Breast epithelium (tissue), 4 donors: ENCODE results near the gene CSK. TPM values are rescaled to one million over a fixed set of nuclear protein-coding genes. Genes with fewer than 3 reads are reported as not detected.

Experiments used
- DNase-seq, 2 donors: peaks; one replicate each; pipeline ENCODE4 v3.0.0-alpha.2; 2019; ENCODE audit warnings: low spot score in 2 of 2
- H3K27ac ChIP-seq, 2 donors: fragments of 200-600 bp; sonication (generic) in 1 of 2; one replicate each; pipeline ENCODE4 v1.5.1; 2016 to 2019; ENCODE audit warnings: mild to moderate bottlenecking in 1 of 2
- H3K27me3 ChIP-seq, 2 donors: fragments of 200-600 bp; sonication (generic) in 1 of 2; one replicate each; pipeline versions ENCODE4 v1.5.1 to v1.6.0; 2017 to 2019; ENCODE audit warnings: control low read depth in 1 of 2, mild to moderate bottlenecking in 1 of 2
- H3K36me3 ChIP-seq: fragments of 200-600 bp; one replicate; pipeline ENCODE4 v1.5.1; 2019
- H3K4me1 ChIP-seq, 2 donors: fragments of 200-600 bp; sonication (generic); one replicate each; pipeline ENCODE4 v1.5.1; 2016 to 2019; ENCODE audit warnings: control low read depth in 1 of 2
- H3K4me3 ChIP-seq, 3 donors: fragments of 200-600 bp; sonication (generic); 1 replicate in 2 of 3; 2 replicates in 1 of 3; pipeline ENCODE4 v1.5.1; 2016 to 2019; ENCODE audit warnings: mild to moderate bottlenecking in 3 of 3, moderate library complexity in 2 of 3
- H3K9me3 ChIP-seq, 2 donors: fragments of 200-600 bp; sonication (generic) in 1 of 2; one replicate each; pipeline ENCODE4 v1.5.1; 2016 to 2019; ENCODE audit warnings: control low read depth in 1 of 2
- CTCF ChIP-seq, 3 donors: fragments of 450-650 bp; IDR thresholded peaks; one replicate each; pipeline ENCODE4 v1.5.1; 2016 to 2017; ENCODE audit warnings: antibody characterized with exemption in 3 of 3, mild to moderate bottlenecking in 3 of 3, moderate library complexity in 3 of 3
- POLR2A ChIP-seq: fragments of 450-650 bp; IDR thresholded peaks from one replicate; pipeline ENCODE4 v1.6.1; 2016; ENCODE audit warnings: antibody characterized with exemption, mild to moderate bottlenecking, moderate library complexity
- POLR2AphosphoS5 ChIP-seq, 3 donors: sonication (generic); formaldehyde crosslinking; IDR thresholded peaks; one replicate each; pipeline ENCODE4 v1.6.1; 2017; ENCODE audit warnings: antibody characterized with exemption in 3 of 3
- intact Hi-C: fragments of 100-400 bp; cut with DNase I; formaldehyde crosslinking; loops from one replicate; pipeline ENCODE4 v1.15.1; 2023; ENCODE audit warnings: low total_unique reads
- total RNA-seq, 3 donors: library from RNA; depleted of rRNA; stranded (reverse); fragments of >200 nt; gene quantifications; one replicate each; pipeline ENCODE4 v1.1.0, GENCODE V29; 2016

The CSK gene
- total RNA-seq, 3 donors from 2014 or later: 18.7 to 26.2 (median 18.7) TPM

- Histone ChIP-seq H3K36me3 (peaks cover 13% of the 10 kb centered on the region), H3K9me3 (no peaks in the 10 kb centered on the region), H3K27ac (no peak overlapping the region), H3K4me1 (peaks cover 0 to 2% of the 10 kb centered on the region in 2 donors), H3K4me3 (no peak overlapping the region), H3K27me3 (no peaks in the 10 kb centered on the region)
- TF ChIP-seq CTCF (IDR thresholded peaks at IDR 0.05): no peak
- TF ChIP-seq POLR2A: no peak
- TF ChIP-seq POLR2AphosphoS5 (IDR thresholded peaks at IDR 0.05): no peak
- intact Hi-C loops: no loop called here
- DNase-seq: no peak
Measured at GRCh38 chr15:74847432-74847831, 65.6 kb downstream of the CSK start.

- TF ChIP-seq CTCF (IDR thresholded peaks at IDR 0.05) (no peak), POLR2AphosphoS5 (IDR thresholded peaks at IDR 0.05) (no peak), POLR2A (no peak)
- Histone ChIP-seq H3K36me3 (peaks cover 18% of the 10 kb centered on the region), H3K9me3 (no peaks in the 10 kb centered on the region), H3K27ac (no peak overlapping the region), H3K27me3 (no peaks in the 10 kb centered on the region), H3K4me1 (no peaks in the 10 kb centered on the region), H3K4me3 (no peak overlapping the region)
- no peak for DNase-seq
- intact Hi-C loops: no loop called here
Measured at GRCh38 chr15:74850393-74850792, 68.5 kb downstream of the CSK start.

- peaks cover 18% of the 10 kb centered on the region for H3K36me3 ChIP-seq
- no peaks in the 10 kb centered on the region for H3K4me1 ChIP-seq
Measured at GRCh38 chr15:74851960-74852359, 70.1 kb downstream of the CSK start.

More at GRCh38 chr15:74851960-74852359, 70.1 kb downstream of the CSK start:
- H3K27me3 ChIP-seq: no peaks in the 10 kb centered on the region
- no peak for TF ChIP-seq POLR2AphosphoS5 (IDR thresholded peaks at IDR 0.05)
- TF ChIP-seq POLR2A: no peak
- no peak for TF ChIP-seq CTCF (IDR thresholded peaks at IDR 0.05)
- H3K27ac ChIP-seq: no peak overlapping the region
- intact Hi-C loops: no loop called here
- H3K9me3 ChIP-seq: no peaks in the 10 kb centered on the region
- no peak overlapping the region for H3K4me3 ChIP-seq
- no peak for DNase-seq

Other genes with a start within 250 kb of the CSK start
- gene ARID3B, start 240.9 kb upstream of the CSK start, total RNA-seq: 1 to 10 TPM; 5.2 to 6.0 (median 5.9) TPM
- 100 to 1,000 TPM in 2 of 3 donors, 10 to 100 TPM in 1; 99.2 to 110 (median 101) TPM for gene CLK3, start 166.2 kb upstream of the CSK start, total RNA-seq
- gene EDC3, start 86.1 kb upstream of the CSK start, total RNA-seq: 10 to 100 TPM; 13.8 to 21.7 (median 20.3) TPM
- 10 to 100 TPM in 1 of 3 donors, 1 to 10 TPM in 1, under 1 TPM in 1; 0.80 to 32.1 (median 4.8) TPM for gene CYP1A1, start 56.6 kb upstream of the CSK start, total RNA-seq
- gene CYP1A2, start 33.2 kb upstream of the CSK start, total RNA-seq: not detected
- under 1 TPM in 1 of 3 donors, not detected in 2; 0.15 TPM for gene LMAN1L, start 30.8 kb downstream of the CSK start, total RNA-seq
- gene CPLX3, start 44.5 kb downstream of the CSK start, total RNA-seq: under 1 TPM in 1 of 3 donors, not detected in 2; 0.66 TPM
- 10 to 100 TPM; 28.3 to 48.8 (median 48.0) TPM for gene ULK3, start 61.1 kb downstream of the CSK start, total RNA-seq
- 10 to 100 TPM; 49.5 to 71.4 (median 69.4) TPM for gene SCAMP2, start 91.3 kb downstream of the CSK start, total RNA-seq
- 10 to 100 TPM; 42.7 to 70.1 (median 48.3) TPM for gene MPI, start 108.0 kb downstream of the CSK start, total RNA-seq
- gene FAM219B, start 124.8 kb downstream of the CSK start, total RNA-seq: 10 to 100 TPM; 51.4 to 72.0 (median 54.1) TPM
- gene COX5A, start 156.0 kb downstream of the CSK start, total RNA-seq: 10 to 100 TPM; 55.6 to 73.8 (median 58.3) TPM
- gene RPP25, start 174.7 kb downstream of the CSK start, total RNA-seq: 10 to 100 TPM in 2 of 3 donors, 1 to 10 TPM in 1; 7.6 to 17.1 (median 13.1) TPM
- 1 to 10 TPM; 2.2 to 7.5 (median 4.5) TPM for gene SCAMP5, start 213.5 kb downstream of the CSK start, total RNA-seq
- gene PPCDC, start 241.5 kb downstream of the CSK start, total RNA-seq: 10 to 100 TPM; 17.3 to 19.0 (median 18.9) TPM